ENCODE measurements around the gene SNX25.
A peak's percentile ranks its signal among the peaks of the same experiment; 100 is the strongest.

Gene SNX25

GRCh38 chr4:185270037-185270436 is 60.6 kb downstream of the SNX25 start:
- DNase-seq: no peak

- no peak for DNase-seq
Measured at GRCh38 chr4:185270885-185271284, 61.5 kb downstream of the SNX25 start.

- no peak for DNase-seq
Measured at GRCh38 chr4:185272245-185272644, 62.8 kb downstream of the SNX25 start.

GRCh38 chr4:185275501-185275900 is 66.1 kb downstream of the SNX25 start:
- DNase-seq: no peak

- no peak for DNase-seq
Measured at GRCh38 chr4:185276036-185276435, 66.6 kb downstream of the SNX25 start.

GRCh38 chr4:185278716-185279115 is 69.3 kb downstream of the SNX25 start:
- no peak for DNase-seq

- DNase-seq: no peak
Measured at GRCh38 chr4:185280608-185281007, 71.2 kb downstream of the SNX25 start.

- no peak for DNase-seq
Measured at GRCh38 chr4:185282968-185283367, 73.6 kb downstream of the SNX25 start.

- no peak for DNase-seq
Measured at GRCh38 chr4:185283723-185284122, 74.3 kb downstream of the SNX25 start.

GRCh38 chr4:185285632-185286393 is 76.4 kb downstream of the SNX25 start:
- DNase-seq: peak; percentile 19

GRCh38 chr4:185286571-185286970 is 77.2 kb downstream of the SNX25 start:
- no peak for DNase-seq

- no peak for DNase-seq
Measured at GRCh38 chr4:185287031-185287430, 77.6 kb downstream of the SNX25 start.

GRCh38 chr4:185290018-185290607 is 80.7 kb downstream of the SNX25 start:
- DNase-seq: no peak

- no peak for DNase-seq
Measured at GRCh38 chr4:185290656-185291055, 81.3 kb downstream of the SNX25 start.

- no peak for DNase-seq
Measured at GRCh38 chr4:185293202-185293601, 83.8 kb downstream of the SNX25 start.

- no peak for DNase-seq
Measured at GRCh38 chr4:185296665-185297460, 87.5 kb downstream of the SNX25 start.

GRCh38 chr4:185298728-185299430 is 89.5 kb downstream of the SNX25 start:
- DNase-seq: no peak

- no peak for DNase-seq
Measured at GRCh38 chr4:185304541-185304940, 95.1 kb downstream of the SNX25 start.

GRCh38 chr4:185304944-185305690 is 95.7 kb downstream of the SNX25 start:
- DNase-seq: peak; percentile 58

GRCh38 chr4:185305979-185306442 is 96.6 kb downstream of the SNX25 start:
- DNase-seq: no peak

GRCh38 chr4:185307136-185307950 is 97.9 kb downstream of the SNX25 start:
- no peak for DNase-seq

All from NCI-H2171 treated with DMSO at 0.1 percent for 48 hours (cell line).